HG02798 (cell line): ENCODE results near the gene SGCD.
"Not testable (repeated sequence)": the region's sequence is repeated elsewhere in the genome, so short reads cannot be mapped to it uniquely, and the experiment has no call there.

Experiments
- ATAC-seq: cut with Tn5 transposase; IDR thresholded peaks from one replicate; pipeline ENCODE4 v1.9.1; 2021; ENCODE audit warnings: mild to moderate bottlenecking; ENCODE audit not compliant: unreplicated experiment, poor library complexity

Gene SGCD

GRCh38 chr5:156610582-156610981 lies 283.6 kb downstream of the SGCD start:
- not testable (repeated sequence) for ATAC-seq

DNA sequence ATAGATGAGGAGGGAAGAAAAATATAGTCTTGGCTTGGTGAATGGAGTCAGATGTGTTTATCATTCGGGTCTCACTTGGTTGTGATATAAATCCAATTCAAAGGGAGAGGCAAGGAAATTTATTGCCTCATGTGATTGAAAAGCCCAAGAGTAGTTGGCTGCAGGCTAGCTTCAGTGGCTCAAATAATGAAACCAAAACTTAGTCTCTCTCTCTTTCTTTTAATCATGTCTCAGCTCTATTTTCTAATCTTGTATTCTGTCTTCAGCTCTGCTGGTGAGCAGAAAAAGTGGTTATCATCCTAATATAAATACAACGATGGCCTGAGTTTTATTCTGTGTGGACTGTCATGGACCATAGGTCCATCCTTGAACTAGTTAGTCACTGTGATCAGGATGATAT lies 288.9 kb downstream of the SGCD start:
- no peak for ATAC-seq

- ATAC-seq, result no peak
Measured at GRCh38 chr5:156617426-156617825, 290.5 kb downstream of the SGCD start.

- ATAC-seq, result no peak
Measured at GRCh38 chr5:156618601-156619000, 291.6 kb downstream of the SGCD start.

GRCh38 chr5:156621719-156622118 lies 294.8 kb downstream of the SGCD start:
- no peak for ATAC-seq

- ATAC-seq, result no peak
Measured at GRCh38 chr5:156623381-156624040, 296.5 kb downstream of the SGCD start.

GRCh38 chr5:156624686-156625085 lies 297.7 kb downstream of the SGCD start:
- ATAC-seq, result no peak

GRCh38 chr5:156628421-156628820 lies 301.5 kb downstream of the SGCD start:
- ATAC-seq, result no peak

- ATAC-seq, result no peak
Measured at GRCh38 chr5:156631005-156631404, 304.0 kb downstream of the SGCD start.

DNA sequence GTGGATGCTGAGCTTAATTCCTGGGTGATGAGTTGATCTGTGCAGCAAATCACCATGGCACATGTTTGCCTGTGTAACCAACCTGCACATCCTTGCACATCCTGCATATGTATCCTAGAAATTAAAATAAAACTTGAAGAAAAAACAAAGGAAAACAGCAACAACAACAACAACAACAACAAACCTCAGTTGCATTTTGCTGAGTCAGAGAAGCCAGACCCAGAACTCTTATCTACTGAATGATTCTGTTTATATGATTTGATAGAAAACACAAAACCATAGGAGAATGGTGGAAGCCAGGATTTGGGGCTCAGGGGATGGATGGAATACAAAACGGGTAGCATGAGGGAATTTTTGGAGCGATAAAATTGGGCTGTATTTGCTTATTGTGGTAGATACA lies 307.3 kb downstream of the SGCD start:
- no peak for ATAC-seq

GRCh38 chr5:156640691-156641241 lies 313.8 kb downstream of the SGCD start:
- no peak for ATAC-seq

GRCh38 chr5:156641686-156642085 lies 314.7 kb downstream of the SGCD start:
- ATAC-seq, result no peak

DNA sequence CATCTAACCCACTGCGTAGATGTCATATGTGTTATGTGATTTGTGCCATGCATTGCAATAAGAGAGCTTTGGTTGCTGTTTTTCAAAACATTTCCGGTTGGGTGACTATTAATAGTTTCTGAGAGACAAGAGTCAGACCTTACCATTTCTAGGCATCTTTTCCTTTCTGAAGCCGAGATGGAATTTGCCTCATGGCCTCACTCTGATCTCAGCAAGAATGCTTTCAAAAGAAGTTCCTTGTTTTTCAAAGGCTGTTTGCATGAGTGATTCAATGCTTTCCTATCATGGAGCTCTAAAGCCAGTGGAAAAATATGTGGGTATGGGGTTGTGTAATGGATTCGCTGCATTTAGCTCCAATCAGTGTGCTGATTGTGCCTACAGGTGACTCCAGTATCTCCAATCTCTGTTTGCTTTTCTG lies 320.1 kb downstream of the SGCD start:
- no peak for ATAC-seq

- no peak for ATAC-seq
Measured at GRCh38 chr5:156654444-156654843, 327.5 kb downstream of the SGCD start.

GRCh38 chr5:156655732-156656131 lies 328.8 kb downstream of the SGCD start:
- ATAC-seq, result no peak

DNA sequence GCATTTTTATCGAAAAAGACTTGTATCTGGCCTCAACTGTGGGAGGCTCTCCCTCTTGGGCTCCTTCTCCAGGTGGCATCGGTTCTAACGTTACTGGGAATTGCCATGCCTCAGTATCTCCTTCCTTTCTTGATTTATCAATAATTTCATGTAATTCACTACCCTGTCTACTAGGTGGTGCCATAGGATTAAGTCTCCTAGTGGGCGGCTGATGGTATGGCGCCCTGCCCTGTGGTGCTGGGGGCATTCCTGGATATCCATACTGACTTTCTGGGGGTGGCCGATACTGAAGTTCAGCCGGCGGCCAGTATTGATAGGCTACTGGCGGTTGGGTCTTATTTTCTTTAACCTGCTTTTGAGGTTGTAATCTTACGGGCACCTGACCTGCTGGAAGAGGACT lies 337.9 kb downstream of the SGCD start:
- ATAC-seq, result not testable (repeated sequence)

- not testable (repeated sequence) for ATAC-seq
Measured at GRCh38 chr5:156666686-156667085, 339.7 kb downstream of the SGCD start.

DNA sequence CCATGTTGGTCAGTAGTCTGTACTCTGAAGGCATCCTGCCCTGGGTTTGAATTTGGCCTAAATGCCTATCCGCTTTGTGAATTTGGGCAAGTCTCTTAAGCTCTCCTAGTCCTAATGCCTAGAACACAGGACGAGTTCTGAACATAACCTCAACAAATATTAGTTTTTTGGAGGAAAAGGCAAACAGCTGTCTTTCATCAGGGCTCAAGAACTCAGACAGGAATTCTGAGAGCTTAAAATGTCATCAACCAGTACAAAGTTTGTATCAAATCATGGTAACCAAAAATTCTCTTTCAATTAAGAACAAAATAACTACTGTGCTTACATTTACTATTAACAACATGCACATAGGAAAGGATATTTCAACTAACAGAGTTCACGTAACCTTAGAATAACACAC lies 340.7 kb downstream of the SGCD start:
- ATAC-seq, result no peak

GRCh38 chr5:156669416-156669815 lies 342.5 kb downstream of the SGCD start:
- no peak for ATAC-seq

DNA sequence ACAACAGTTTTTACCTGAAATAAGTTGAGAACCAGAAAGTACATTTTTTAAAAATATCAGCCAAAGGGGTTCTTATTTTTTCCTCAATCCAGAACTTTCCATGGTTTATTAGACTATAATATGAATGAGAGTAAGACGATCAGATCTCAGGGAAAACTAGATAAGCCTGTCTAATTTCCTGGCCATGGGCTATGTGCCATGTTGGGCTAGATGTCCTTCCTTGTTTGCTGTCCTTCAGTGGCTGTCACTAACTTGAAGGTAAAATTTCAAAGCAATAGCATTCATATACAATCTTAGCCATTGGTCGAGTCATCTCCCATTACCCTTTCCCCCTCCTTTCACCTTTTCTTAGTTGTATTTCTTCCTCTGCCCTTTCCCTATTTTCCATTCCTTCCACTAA lies 343.7 kb downstream of the SGCD start:
- no peak for ATAC-seq

DNA sequence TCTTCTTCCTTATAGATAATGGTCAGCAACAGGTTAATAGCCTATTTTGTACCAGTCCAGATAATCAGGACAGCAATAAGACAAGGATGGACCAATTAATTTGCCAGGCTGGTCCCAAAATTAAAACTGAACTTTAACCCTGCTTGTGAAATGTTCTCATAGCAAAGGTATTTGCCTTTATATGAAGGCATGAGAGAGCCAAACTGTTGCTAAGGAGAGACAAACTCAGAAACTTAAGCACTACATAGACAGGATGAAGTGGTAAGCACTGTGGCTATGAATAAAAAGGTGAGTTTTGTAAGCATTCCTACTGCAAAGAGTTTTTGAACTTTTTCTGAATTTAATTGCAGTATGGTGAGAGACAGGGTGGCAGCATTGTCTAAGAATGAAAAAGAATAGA lies 348.4 kb downstream of the SGCD start:
- no peak for ATAC-seq

DNA sequence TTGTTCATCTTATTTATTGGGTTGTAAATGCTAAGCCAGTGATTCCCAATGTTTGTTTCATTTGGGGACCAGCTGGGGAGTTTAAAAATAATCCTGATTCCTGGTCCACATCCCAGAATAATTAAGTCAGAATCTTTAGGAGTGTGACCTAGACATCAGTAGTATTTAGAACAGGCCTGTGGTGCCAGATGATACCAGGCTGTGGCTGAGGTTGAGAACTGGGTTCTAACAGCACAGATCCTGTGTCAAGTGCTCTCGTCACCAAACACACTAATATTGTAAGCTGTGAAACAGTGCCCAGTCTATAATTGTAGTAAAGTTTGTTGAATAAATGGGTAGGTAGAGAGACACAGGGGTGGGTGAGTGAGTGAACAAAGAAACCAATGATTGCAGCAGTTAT lies 351.0 kb downstream of the SGCD start:
- no peak for ATAC-seq
